DOHH2 (cell line): ENCODE measurements around the gene ETHE1.

Experiments used
- H3F3A ChIP-seq: fragments of 200-600 bp; sonication (generic), shearing (Covaris generic); 2 replicates; pipeline ENCODE4 v1.6.0; 2016; ENCODE audit warnings: antibody characterized with exemption, mild to moderate bottlenecking; ENCODE audit not compliant: control insufficient read depth, insufficient read depth
- H3K27ac ChIP-seq: fragments of 200-600 bp; sonication (generic); 2 replicates; pipeline ENCODE4 v1.5.1; 2014; ENCODE audit warnings: low read depth, mild to moderate bottlenecking, low read length, moderate library complexity
- H3K27me3 ChIP-seq: fragments of 200-600 bp; sonication (generic); 2 replicates; pipeline ENCODE4 v1.6.1; 2014; ENCODE audit warnings: mild to moderate bottlenecking, low read length, mixed read lengths; ENCODE audit not compliant: control insufficient read depth
- H3K36me3 ChIP-seq: fragments of 200-600 bp; sonication (generic); 2 replicates; pipeline ENCODE4 v1.6.1; 2014; ENCODE audit warnings: mild to moderate bottlenecking, low read length, moderate library complexity, mixed read lengths; ENCODE audit not compliant: control insufficient read depth
- H3K4me1 ChIP-seq: fragments of 200-600 bp; sonication (generic); 2 replicates; pipeline ENCODE4 v1.6.1; 2014; ENCODE audit warnings: mild to moderate bottlenecking, low read length, mixed read lengths; ENCODE audit not compliant: control insufficient read depth
- H3K4me2 ChIP-seq: fragments of 200-600 bp; sonication (generic); 2 replicates; pipeline ENCODE4 v1.6.0; 2014; ENCODE audit warnings: mild to moderate bottlenecking, low read length, moderate library complexity
- H3K4me3 ChIP-seq: fragments of 200-600 bp; sonication (generic); 2 replicates; pipeline ENCODE4 v1.5.1; 2014; ENCODE audit warnings: mild to moderate bottlenecking, low read length, mixed read lengths
- H3K79me2 ChIP-seq: fragments of 200-600 bp; sonication (generic); 2 replicates; pipeline ENCODE4 v1.6.1; 2014; ENCODE audit warnings: mild to moderate bottlenecking, low read length, mixed read lengths; ENCODE audit not compliant: control insufficient read depth
- H3K9me2 ChIP-seq: fragments of 200-600 bp; sonication (generic); replicated peaks from 2 replicates; pipeline ENCODE4 v1.6.1; 2014; ENCODE audit warnings: mild to moderate bottlenecking, low read length, mixed read lengths; ENCODE audit not compliant: control insufficient read depth
- H3K9me3 ChIP-seq: fragments of 200-600 bp; sonication (generic); 2 replicates; pipeline ENCODE4 v1.6.1; 2014; ENCODE audit warnings: antibody characterized with exemption, low read length, mixed read lengths; ENCODE audit not compliant: control insufficient read depth, insufficient read depth
- H4K20me1 ChIP-seq: fragments of 200-600 bp; sonication (generic); 2 replicates; pipeline ENCODE4 v1.6.0; 2014; ENCODE audit warnings: low read depth, mild to moderate bottlenecking, antibody characterized with exemption, low read length, moderate library complexity; ENCODE audit not compliant: control insufficient read depth, insufficient read depth
- EZH2phosphoT487 ChIP-seq: fragments of 200-600 bp; sonication (generic); IDR thresholded peaks from 2 replicates; pipeline ENCODE4 v1.6.1; 2017; ENCODE audit warnings: borderline replicate concordance, mild to moderate bottlenecking, antibody characterized with exemption, low read length, moderate library complexity, mixed read lengths
- TF ChIP-seq, protein P1 (sequence below): fragments of 200-600 bp; sonication (generic); IDR thresholded peaks from one replicate; pipeline ENCODE4 v1.5.1; 2014; ENCODE audit warnings: antibody characterized with exemption, mild to moderate bottlenecking, low read depth, low read length; ENCODE audit not compliant: poor library complexity, severe bottlenecking

The ETHE1 gene

DNA sequence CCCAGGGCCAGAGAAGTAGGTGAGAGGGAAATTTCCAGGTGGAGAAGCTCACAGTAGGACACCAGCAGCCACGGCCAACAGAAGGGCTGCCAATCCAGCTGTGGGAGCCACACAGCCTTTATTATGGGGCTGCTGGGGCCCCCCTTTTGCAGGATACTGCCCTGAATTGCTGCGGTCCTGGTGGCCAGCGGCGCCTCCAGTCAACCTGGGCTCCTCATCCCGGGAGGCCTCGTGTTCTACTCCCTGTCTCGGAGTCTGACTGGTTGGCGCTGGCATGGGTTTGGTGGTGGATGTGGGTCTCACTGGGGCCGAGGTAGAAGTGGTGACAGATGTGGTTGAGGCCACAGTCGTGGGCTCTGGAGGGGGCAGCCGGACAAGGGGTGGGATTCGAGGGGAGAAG, 65.7 kb downstream of the ETHE1 start:
- Histone ChIP-seq H3K36me3 (no peaks in the 10 kb centered on the region), H3F3A (no peaks in the 10 kb centered on the region), H3K79me2 (no peaks in the 10 kb centered on the region)

DNA sequence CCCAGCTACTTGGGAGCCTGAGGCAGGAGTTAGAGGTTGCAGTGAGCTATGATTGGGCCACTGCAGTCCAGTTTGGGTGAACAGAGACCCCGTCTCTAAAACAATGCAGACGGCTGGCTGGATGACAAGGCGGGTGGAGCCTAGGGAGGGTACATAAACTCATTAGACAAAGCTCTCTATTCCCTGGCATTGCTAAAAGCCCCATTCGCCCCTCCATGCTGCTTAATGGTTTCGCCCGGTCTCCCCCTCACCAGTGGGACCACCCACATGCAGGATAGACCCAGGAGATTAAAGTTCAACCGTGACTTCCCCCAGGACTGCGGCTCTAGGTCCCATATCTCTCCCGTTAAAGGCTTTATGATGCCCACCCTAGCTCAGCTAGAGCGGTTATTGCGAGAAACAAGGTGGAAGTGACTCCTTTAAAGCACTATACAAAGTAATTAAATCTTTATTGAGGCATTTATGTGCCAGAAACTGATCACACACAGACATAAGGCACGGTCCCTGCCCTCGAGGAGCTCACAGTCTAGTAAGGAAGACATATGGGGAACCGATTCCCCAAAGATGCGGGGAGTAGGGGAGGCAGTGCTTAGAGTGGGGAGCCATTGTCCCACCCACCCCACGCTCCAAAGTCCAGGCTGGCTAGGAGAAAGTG, 66.5 kb downstream of the ETHE1 start:
- H3K4me1 ChIP-seq, result peaks cover 7% of the 10 kb centered on the region

More for the DNA sequence above, 65.7 kb downstream of the ETHE1 start:
- no peak overlapping the region for H3K27ac ChIP-seq
- H3K9me2 ChIP-seq, result no peaks in the 10 kb centered on the region
- no peaks in the 10 kb centered on the region for H3K27me3 ChIP-seq
- TF ChIP-seq EZH2phosphoT487, result no peak
- TF ChIP-seq, protein P1, sequence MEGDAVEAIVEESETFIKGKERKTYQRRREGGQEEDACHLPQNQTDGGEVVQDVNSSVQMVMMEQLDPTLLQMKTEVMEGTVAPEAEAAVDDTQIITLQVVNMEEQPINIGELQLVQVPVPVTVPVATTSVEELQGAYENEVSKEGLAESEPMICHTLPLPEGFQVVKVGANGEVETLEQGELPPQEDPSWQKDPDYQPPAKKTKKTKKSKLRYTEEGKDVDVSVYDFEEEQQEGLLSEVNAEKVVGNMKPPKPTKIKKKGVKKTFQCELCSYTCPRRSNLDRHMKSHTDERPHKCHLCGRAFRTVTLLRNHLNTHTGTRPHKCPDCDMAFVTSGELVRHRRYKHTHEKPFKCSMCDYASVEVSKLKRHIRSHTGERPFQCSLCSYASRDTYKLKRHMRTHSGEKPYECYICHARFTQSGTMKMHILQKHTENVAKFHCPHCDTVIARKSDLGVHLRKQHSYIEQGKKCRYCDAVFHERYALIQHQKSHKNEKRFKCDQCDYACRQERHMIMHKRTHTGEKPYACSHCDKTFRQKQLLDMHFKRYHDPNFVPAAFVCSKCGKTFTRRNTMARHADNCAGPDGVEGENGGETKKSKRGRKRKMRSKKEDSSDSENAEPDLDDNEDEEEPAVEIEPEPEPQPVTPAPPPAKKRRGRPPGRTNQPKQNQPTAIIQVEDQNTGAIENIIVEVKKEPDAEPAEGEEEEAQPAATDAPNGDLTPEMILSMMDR, result no peak
- no peak overlapping the region for H3K4me3 ChIP-seq
- H3K4me2 ChIP-seq, result no peak overlapping the region
- H4K20me1 ChIP-seq, result no peaks in the 10 kb centered on the region
- H3K4me1 ChIP-seq, result peaks cover 7% of the 10 kb centered on the region
- no peaks in the 10 kb centered on the region; the same call in 1 of the 2 replicates for H3K9me3 ChIP-seq

DNA sequence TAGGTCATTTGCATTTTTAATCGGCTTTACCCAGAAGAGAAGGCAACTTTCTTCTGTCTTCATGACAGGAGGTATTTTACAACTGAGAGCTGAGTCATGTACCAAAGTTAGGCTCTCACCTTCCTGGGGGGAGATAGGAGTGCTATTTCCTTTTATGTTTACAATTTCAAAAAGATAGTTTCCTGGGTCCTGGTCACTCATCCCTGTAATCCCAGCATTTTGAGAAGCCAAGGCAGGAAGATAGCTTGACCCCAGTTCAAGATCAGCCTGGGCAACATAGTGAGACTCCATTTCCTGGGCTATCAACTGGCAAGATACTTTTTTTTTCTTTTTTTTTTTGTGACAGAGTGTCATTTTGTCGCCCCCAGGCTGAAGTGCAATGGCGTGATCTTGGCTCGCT, 69.2 kb downstream of the ETHE1 start:
- Histone ChIP-seq H3K27ac (no peak overlapping the region), H3K4me2 (no peak overlapping the region), H3K36me3 (no peaks in the 10 kb centered on the region), H3K4me1 (no peaks in the 10 kb centered on the region), H3K9me3 (no peaks in the 10 kb centered on the region; the same call in 1 of the 2 replicates), H3K4me3 (no peak overlapping the region), H4K20me1 (no peaks in the 10 kb centered on the region), H3K27me3 (no peaks in the 10 kb centered on the region), H3F3A (no peaks in the 10 kb centered on the region), H3K79me2 (no peaks in the 10 kb centered on the region), H3K9me2 (no peaks in the 10 kb centered on the region)
- TF ChIP-seq, protein P1, result no peak
- no peak for TF ChIP-seq EZH2phosphoT487

More for the DNA sequence above, 66.5 kb downstream of the ETHE1 start:
- H4K20me1 ChIP-seq, result no peaks in the 10 kb centered on the region
- H3K27ac ChIP-seq, result no peak overlapping the region
- no peaks in the 10 kb centered on the region for H3K27me3 ChIP-seq
- no peak overlapping the region for H3K4me3 ChIP-seq
- H3K9me2 ChIP-seq, result no peaks in the 10 kb centered on the region
- H3K79me2 ChIP-seq, result no peaks in the 10 kb centered on the region
- no peak overlapping the region for H3K4me2 ChIP-seq
- H3F3A ChIP-seq, result no peaks in the 10 kb centered on the region
- H3K36me3 ChIP-seq, result no peaks in the 10 kb centered on the region
- H3K9me3 ChIP-seq, result no peaks in the 10 kb centered on the region; the same call in 1 of the 2 replicates
- TF ChIP-seq EZH2phosphoT487, result no peak
- TF ChIP-seq, protein P1, result no peak
